A673 (cell line): Measurements from ENCODE around the gene ZBTB38. TPM values are rescaled to one million over a fixed set of nuclear protein-coding genes. Genes with fewer than 3 reads are reported as not detected.

Experiments used
- BruUV-seq: library from RNA; stranded (reverse); fragments of 400-500 nt; replicated peaks from 2 replicates; lab custom pipeline; 2021; lab: Mats Ljungman, UMichigan
- CTCF ChIA-PET: fragments of 300-600 bp; sonication (Branson Sonifier 250); formaldehyde crosslinking; loops from one replicate; lab custom pipeline; 2022; ENCODE audit warnings: antibody characterized with exemption; lab: Charles Lee
- POLR2A ChIA-PET: fragments of 300-600 bp; sonication (Branson Sonifier 250); formaldehyde crosslinking; loops from one replicate; lab custom pipeline; 2022; ENCODE audit warnings: antibody characterized with exemption; ENCODE audit not compliant: low non-redundant PET; lab: Charles Lee
- DNase-seq: peaks from one replicate; pipeline ENCODE4 v3.0.0-alpha.2; 2015; ENCODE audit warnings: low spot score
- H3K27ac ChIP-seq: fragments of 200-600 bp; sonication (generic); 2 replicates; pipeline ENCODE4 v1.5.1; 2016; ENCODE audit warnings: mixed run types, low read depth, mild to moderate bottlenecking, mixed read lengths, antibody characterized with exemption, low read length; ENCODE audit not compliant: poor library complexity, severe bottlenecking
- H3K27me3 ChIP-seq: fragments of 200-600 bp; sonication (generic); replicated peaks from 2 replicates; pipeline ENCODE4 v1.6.1; 2017; ENCODE audit warnings: mixed run types, low read depth, mild to moderate bottlenecking, mixed read lengths, antibody characterized with exemption, low read length; ENCODE audit not compliant: insufficient read depth, poor library complexity
- H3K36me3 ChIP-seq: fragments of 200-600 bp; sonication (generic); 2 replicates; pipeline ENCODE4 v1.6.1; 2016; ENCODE audit warnings: mixed run types, mild to moderate bottlenecking, mixed read lengths, antibody characterized with exemption, low read length; ENCODE audit not compliant: insufficient read depth, poor library complexity, severe bottlenecking
- H3K4me1 ChIP-seq: fragments of 200-600 bp; sonication (generic); 2 replicates; pipeline ENCODE4 v1.6.1; 2017; ENCODE audit warnings: mixed run types, mild to moderate bottlenecking, mixed read lengths, antibody characterized with exemption, low read length; ENCODE audit not compliant: insufficient read depth, poor library complexity, severe bottlenecking
- H3K4me3 ChIP-seq: fragments of 200-600 bp; sonication (generic); 2 replicates; pipeline ENCODE4 v1.5.1; 2016; ENCODE audit warnings: low read depth, mixed run types, mild to moderate bottlenecking, mixed read lengths, low read length; ENCODE audit not compliant: poor library complexity, severe bottlenecking
- H3K9me3 ChIP-seq: fragments of 200-600 bp; sonication (generic); 2 replicates; pipeline ENCODE4 v1.6.1; 2016; ENCODE audit warnings: mixed run types, low read depth, mild to moderate bottlenecking, mixed read lengths, antibody characterized with exemption, low read length; ENCODE audit not compliant: poor library complexity, severe bottlenecking
- CTCF ChIP-seq: fragments of 300-800, 200-600 bp; sonication (generic); conservative IDR thresholded peaks from 2 replicates; pipeline ENCODE4 v1.5.1; 2017; ENCODE audit warnings: low read depth, mild to moderate bottlenecking, antibody characterized with exemption, low read length, moderate library complexity, mixed read lengths
- EZH2 ChIP-seq: fragments of 200-600 bp; sonication (generic); IDR thresholded peaks from 2 replicates; pipeline ENCODE4 v1.6.1; 2017; ENCODE audit warnings: borderline replicate concordance, low read depth, mild to moderate bottlenecking, mixed read lengths, antibody characterized with exemption, low read length; ENCODE audit not compliant: poor library complexity, severe bottlenecking
- intact Hi-C: fragments of 100-400 bp; cut with micrococcal nuclease; formaldehyde crosslinking; loops from one replicate; pipeline ENCODE4 v1.10.0; 2022; ENCODE audit not compliant: unreplicated experiment
- total RNA-seq: library from RNA; stranded (reverse); gene quantifications from 2 replicates; pipeline ENCODE4 v1.2.3, GENCODE V29; 2021

The ZBTB38 gene
- total RNA-seq, 1 experiment from 2014 or later = 23.7 TPM

DNA sequence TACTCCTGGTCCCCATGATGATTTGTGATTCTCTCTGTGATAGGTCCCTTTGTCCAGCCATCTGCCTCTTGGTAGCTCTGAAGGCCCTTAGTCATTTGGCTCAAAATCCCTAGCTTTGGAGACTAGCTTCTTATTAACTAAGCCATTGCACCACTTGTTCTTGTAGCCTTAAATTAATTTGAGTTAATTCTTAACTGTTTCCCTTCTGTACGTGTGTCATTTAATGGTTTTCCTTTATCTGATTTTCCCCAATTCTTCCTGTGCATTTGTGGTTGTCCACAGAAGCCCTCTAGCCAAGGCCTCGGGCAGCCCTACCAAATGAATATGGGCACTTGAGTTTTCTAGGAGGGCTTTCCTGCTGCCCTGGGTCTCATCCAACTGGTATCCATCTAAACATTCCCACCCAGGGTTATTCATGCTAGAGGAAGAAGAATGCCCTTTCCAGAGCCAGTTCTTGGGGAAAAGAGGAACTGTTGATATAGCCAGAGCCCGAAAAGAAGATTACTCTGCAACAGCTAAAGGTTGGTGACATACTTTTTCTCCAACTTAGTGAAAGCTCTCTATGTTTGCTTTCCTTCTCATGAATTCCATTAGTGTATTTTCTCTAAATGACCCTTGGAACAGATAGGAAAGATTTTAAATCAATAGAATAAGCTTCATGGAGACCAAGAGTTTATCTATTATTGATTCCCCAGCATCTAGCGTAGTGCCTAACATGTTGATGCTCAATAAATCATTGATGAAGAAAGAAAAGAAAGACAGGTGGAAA lies 44.2 kb upstream of the ZBTB38 start:
- Histone ChIP-seq H3K4me1 (no peaks in the 10 kb centered on the region), H3K27me3 (no peaks in the 10 kb centered on the region), H3K4me3 (no peak overlapping the region), H3K36me3 (no peaks in the 10 kb centered on the region), H3K27ac (no peak overlapping the region), H3K9me3 (no peaks in the 10 kb centered on the region)
- TF ChIP-seq EZH2 (no peak), CTCF (no peak)
- POLR2A ChIA-PET = no interaction called here
- intact Hi-C loops = no loop called here
- BruUV-seq = no TSS peak
- CTCF ChIA-PET = interaction anchor here (0.6 kb wide), 1 partner anchor 18 kb away, joined by 7 read pairs; no protein-coding TSS in a partner anchor
- DNase-seq = no peak

DNA sequence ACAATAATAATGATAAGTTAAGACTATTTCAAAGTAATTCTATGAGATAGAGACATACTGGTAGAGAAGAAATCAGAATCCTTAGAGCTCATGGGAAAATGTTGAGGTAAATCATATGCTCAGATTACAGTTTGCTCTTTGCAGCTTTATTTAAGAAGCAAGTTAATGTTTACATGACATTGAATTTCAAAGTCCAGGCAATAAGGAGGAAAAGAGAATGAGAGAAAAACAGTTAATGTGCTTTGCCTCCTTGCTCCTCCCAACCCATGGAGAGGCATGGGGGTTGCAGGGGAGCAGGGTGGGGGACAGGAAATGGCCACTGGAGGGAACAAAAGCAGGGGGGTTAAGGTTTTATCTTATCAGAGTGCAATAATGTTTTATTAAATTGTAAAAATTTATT lies 42.2 kb upstream of the ZBTB38 start:
- BruUV-seq = no TSS peak
- Histone ChIP-seq H3K27ac (no peak overlapping the region), H3K4me3 (no peak overlapping the region), H3K27me3 (no peaks in the 10 kb centered on the region), H3K9me3 (no peaks in the 10 kb centered on the region), H3K36me3 (no peaks in the 10 kb centered on the region), H3K4me1 (no peaks in the 10 kb centered on the region)
- ChIA-PET POLR2A (no interaction called here), CTCF (no interaction called here)
- intact Hi-C loops = no loop called here
- no peak for TF ChIP-seq EZH2
- TF ChIP-seq CTCF = no peak
- DNase-seq = no peak

GRCh38 chr3:141326626-141327025 lies 41.7 kb upstream of the ZBTB38 start:
- Histone ChIP-seq H3K9me3 (no peaks in the 10 kb centered on the region), H3K4me3 (no peak overlapping the region), H3K4me1 (no peaks in the 10 kb centered on the region), H3K27ac (no peak overlapping the region), H3K36me3 (no peaks in the 10 kb centered on the region), H3K27me3 (no peaks in the 10 kb centered on the region)
- CTCF ChIA-PET = no interaction called here
- no peak for DNase-seq
- TF ChIP-seq CTCF (no peak), EZH2 (no peak)
- no TSS peak for BruUV-seq
- intact Hi-C loops = no loop called here
- POLR2A ChIA-PET = no interaction called here
